HG02763 (cell line): ENCODE results near the gene TMEM209.
"Not testable (repeated sequence)": the region's sequence is repeated elsewhere in the genome, so short reads cannot be mapped to it uniquely, and the experiment has no call there.

Experiments used
- ATAC-seq: cut with Tn5 transposase; IDR thresholded peaks from one replicate; pipeline ENCODE4 v1.9.1; 2021; ENCODE audit warnings: mild to moderate bottlenecking, moderate library complexity; ENCODE audit not compliant: unreplicated experiment

Gene TMEM209

GRCh38 chr7:130218806-130219620, 13.8 kb upstream of the TMEM209 start:
- ATAC-seq: no peak

DNA sequence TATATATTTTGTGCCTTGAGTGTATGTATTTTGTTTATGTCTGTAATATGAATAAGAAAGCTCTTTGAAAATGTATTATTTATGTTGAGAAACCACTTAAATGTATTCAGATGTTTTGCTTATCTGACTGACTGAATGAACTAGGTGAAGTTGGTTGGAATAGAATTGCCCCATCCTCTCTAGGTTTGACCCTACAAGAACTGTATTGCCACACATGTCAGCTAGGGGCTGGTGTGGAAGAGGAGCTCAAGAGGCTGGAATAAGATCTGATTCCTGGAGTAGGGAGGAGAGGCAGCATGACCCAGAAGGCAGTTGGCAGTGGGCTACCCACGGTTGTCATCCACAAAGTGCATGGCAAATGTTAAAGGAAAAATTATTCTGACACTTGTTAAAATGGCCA, 11.5 kb upstream of the TMEM209 start:
- no peak for ATAC-seq

DNA sequence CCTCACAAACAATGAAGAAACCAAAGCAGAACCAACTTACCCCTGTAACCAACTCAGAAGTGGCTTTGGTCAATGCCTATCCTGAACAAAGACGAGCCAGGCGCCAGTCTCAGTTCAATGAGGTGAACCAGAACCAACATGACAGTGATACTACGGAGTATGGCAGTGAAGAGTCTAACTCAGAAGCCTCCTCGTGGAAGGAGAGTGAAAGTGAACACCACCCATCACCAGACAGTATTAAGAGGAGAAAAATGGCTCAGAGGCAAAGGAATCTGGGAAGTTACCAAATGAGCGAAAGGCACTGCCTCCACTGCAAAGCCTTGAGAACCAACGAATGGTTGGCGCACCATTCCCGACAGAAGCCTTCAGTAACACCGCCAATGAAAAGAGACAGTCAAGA, 10.8 kb upstream of the TMEM209 start:
- no peak for ATAC-seq

GRCh38 chr7:130213828-130214227, 8.6 kb upstream of the TMEM209 start:
- no peak for ATAC-seq

GRCh38 chr7:130210181-130210935, 5.2 kb upstream of the TMEM209 start:
- ATAC-seq: no peak

- ATAC-seq: no peak
Measured at GRCh38 chr7:130208516-130208915, 3.3 kb upstream of the TMEM209 start.

GRCh38 chr7:130207642-130208041, 2.4 kb upstream of the TMEM209 start, which contains the start of gene SSMEM1:
Gene SSMEM1 (plus strand): TSS chr7:130207860. CDS start chr7:130207911, 51 bp downstream.
- no peak for ATAC-seq

DNA sequence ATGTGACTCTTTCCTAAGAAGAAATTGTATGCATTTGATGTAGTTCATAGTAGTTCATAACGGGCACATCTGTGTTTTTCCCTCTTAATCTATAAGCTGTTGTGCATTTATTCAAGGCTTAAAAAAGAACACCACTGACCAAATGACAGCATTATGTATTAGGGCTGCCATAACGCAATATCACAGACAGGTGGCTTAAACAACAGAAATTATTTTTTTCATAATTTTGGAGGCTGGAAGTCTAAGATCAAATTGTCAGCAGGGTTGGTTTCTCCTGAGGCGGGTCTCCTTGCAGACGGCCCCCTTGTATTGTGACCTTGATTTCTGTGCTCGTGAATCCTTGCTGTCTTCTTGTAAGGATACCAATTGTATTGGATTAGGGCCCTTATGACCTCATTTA, 1.8 kb upstream of the TMEM209 start:
- ATAC-seq: no peak

DNA sequence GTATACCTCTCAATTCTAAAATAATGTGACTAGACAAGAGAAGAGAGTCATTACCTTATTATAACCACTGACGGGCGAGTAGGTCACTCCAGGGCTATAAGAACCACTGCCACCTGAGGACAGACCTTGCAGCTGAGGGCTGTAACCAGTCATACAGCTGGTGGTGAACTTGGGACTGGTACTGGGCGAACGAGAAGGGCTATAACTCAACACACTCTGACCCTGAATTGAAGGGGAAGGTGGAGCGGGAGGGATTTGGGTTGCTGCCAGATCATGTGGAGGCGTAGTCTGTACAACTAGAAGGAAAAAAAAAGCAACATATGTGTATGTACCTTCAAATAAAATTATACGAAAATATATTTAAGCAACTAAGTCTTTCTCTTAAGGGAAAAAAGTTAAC, 3.4 kb downstream of the TMEM209 start:
- ATAC-seq: no peak

DNA sequence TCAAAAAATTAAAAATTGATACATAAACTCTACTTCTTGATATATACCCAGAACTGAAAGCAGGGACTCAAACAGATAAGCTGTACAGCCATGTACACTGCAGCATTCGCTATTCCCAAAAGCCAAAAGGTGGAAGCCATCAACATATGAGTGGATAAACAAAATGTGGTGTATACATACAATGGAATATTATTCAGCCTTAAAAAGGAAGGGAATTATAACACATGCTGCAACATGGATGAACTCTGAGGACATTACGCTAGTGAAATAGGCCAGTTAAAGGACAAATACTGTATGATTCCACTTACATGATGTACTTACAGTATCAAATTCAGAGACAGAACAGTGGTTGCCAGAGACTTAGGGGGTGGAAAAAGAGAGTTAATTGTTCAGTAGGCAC, 8.1 kb downstream of the TMEM209 start:
- ATAC-seq: no peak

- no peak for ATAC-seq
Measured at GRCh38 chr7:130196476-130196875, 8.7 kb downstream of the TMEM209 start.

DNA sequence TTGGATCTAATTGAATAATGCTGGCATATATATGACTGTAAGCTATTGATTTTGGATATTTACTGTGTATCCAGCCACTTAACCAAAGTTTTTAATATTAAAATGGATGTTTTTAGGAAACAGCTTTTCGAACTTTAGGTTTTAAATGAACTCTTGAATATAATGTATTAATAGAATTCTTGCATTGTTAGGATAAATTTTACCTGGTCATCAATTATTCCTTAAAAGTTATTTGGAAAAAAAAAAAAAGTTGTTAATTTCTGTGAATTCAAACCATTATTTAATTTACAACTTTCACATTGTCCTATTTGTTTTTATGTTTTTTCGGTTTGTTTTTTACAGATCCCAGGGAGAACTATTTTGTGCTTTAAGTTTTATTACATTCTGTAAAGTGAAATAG, 9.8 kb downstream of the TMEM209 start:
- no peak for ATAC-seq

- no peak for ATAC-seq
Measured at GRCh38 chr7:130191791-130192190, 13.4 kb downstream of the TMEM209 start.

- no peak for ATAC-seq
Measured at GRCh38 chr7:130189343-130189742, 15.9 kb downstream of the TMEM209 start.

DNA sequence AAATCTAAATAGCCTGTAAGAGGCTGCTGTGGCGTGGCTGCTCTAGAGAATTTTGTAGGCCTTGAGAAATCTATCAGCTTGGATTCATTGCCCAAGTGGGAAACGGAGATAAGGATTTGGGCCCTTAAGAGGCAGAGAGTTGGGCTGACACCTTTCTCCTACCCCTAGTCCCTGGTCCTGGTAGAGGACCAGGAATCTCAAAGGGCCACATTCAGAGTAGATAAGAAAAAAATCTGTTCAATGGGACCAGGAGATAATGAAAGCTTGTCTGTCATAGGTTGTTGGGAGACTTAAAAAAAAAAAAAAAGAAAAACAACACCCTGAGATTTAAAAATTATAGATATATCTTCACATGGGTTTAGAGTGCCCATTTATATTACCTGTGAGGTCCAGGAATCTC, 17.8 kb downstream of the TMEM209 start:
- ATAC-seq: no peak

GRCh38 chr7:130184349-130184748, 20.9 kb downstream of the TMEM209 start:
- not testable (repeated sequence) for ATAC-seq

DNA sequence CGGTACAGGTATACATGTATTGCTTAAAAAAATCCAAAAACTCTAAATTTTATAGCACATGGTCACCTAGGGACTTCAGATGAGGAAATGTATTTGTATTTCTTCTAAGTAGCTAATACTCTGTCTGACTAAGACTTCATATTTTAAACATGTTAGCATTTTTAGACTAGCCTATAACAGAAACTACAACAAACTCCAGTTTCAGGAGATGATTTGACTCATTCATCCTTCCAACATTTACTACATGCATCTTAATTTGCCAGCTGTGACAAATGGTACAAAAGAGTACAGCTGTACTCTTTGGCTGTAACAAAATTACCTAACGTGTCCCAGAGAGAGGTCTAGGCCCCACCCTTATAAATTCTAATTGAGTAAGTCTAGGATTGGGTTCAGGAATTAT, 22.2 kb downstream of the TMEM209 start:
- ATAC-seq: peak; percentile 73

- no peak for ATAC-seq
Measured at GRCh38 chr7:130181263-130181605, 24.0 kb downstream of the TMEM209 start.

DNA sequence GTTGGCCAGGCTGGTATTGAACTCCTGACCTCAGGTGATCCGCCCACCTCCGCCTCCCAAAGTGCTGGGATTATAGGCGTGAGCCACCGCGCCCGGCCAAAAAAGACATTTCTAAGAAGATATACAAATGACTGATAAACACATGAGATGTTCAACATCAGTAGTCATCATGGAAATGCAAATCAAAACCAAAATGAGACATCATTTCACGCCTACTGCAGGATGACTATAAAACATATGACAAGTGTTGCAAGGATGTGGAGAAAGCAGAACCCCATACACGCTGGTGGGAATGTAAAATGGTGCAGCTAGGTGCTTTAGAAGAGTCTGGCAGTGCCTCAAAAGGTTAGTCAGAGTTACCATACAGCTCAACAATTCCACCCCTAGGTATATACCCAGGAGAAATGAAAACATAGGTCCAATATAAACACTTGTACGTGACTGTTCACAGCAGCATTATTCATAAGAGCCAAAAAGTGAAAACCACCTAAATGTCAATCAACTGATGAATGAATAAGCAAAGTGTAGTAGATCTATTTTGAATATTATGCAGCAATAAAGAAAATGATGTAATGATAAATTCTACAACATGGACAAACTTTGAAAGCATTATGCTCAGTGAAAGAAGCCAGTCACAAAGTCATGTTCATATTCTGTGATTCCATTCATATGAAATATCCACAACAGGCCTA, 24.5 kb downstream of the TMEM209 start:
- ATAC-seq: no peak

DNA sequence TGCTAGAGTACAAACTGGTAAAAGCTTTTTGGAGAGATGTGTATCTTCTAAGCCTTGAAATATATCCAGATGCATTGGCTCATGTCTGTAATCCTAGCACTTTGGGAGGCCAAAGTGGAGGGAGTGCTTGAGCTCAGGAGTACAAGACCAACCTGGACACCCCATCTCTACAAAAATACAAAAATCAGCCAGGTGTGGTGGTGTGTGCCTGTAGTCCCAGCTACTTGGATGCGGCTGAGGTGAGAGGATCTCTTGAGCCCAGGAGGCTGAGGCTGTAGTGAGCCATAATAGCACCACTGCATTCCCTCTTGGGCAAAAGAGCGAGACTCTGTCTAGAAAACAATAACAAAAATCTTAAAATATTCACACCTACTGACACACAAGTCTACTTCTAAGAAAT, 25.6 kb downstream of the TMEM209 start:
- no peak for ATAC-seq

- no peak for ATAC-seq
Measured at GRCh38 chr7:130178251-130178650, 27.0 kb downstream of the TMEM209 start.
